ENCODE data around the gene LY9.

- TF ChIP-seq CTCF (conservative IDR thresholded peaks at IDR 0.05; ENCODE audit: low read depth, low read length) (no peak), EZH2 (IDR thresholded peaks at IDR 0.05; ENCODE audit: borderline replicate concordance, low read depth, low read length, poor library complexity, severe bottlenecking) (no peak)
Measured at GRCh38 chr1:160864173-160864572, 68.2 kb downstream of the LY9 start.
